ENCODE results near the gene ADISSP.

The ADISSP gene

DNA sequence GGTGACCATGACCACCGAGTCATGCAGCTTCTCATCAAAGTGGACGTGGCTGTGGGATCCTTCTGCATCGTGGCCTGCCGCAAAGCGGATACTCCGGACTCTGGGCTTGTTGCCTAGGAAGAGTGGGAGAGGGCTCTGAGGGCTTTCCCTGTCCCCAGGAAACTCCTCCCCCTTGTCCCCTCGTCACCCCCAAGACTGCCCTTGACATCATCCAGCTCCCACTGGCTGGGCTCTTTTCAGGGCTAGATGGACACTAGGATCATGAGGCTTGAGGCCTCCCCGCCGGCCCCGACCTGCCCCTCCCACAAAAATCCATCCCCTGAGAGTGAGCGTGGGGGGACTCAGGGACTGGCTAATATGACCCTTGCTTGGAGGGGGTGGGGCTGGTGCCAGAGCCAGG is 9.0 kb downstream of the ADISSP start:
- TF ChIP-seq ZFX (IDR thresholded peaks at IDR 0.05; ENCODE audit: borderline replicate concordance): no peak
- TF ChIP-seq, protein P1, sequence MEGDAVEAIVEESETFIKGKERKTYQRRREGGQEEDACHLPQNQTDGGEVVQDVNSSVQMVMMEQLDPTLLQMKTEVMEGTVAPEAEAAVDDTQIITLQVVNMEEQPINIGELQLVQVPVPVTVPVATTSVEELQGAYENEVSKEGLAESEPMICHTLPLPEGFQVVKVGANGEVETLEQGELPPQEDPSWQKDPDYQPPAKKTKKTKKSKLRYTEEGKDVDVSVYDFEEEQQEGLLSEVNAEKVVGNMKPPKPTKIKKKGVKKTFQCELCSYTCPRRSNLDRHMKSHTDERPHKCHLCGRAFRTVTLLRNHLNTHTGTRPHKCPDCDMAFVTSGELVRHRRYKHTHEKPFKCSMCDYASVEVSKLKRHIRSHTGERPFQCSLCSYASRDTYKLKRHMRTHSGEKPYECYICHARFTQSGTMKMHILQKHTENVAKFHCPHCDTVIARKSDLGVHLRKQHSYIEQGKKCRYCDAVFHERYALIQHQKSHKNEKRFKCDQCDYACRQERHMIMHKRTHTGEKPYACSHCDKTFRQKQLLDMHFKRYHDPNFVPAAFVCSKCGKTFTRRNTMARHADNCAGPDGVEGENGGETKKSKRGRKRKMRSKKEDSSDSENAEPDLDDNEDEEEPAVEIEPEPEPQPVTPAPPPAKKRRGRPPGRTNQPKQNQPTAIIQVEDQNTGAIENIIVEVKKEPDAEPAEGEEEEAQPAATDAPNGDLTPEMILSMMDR (IDR thresholded peaks at IDR 0.05): no peak

DNA sequence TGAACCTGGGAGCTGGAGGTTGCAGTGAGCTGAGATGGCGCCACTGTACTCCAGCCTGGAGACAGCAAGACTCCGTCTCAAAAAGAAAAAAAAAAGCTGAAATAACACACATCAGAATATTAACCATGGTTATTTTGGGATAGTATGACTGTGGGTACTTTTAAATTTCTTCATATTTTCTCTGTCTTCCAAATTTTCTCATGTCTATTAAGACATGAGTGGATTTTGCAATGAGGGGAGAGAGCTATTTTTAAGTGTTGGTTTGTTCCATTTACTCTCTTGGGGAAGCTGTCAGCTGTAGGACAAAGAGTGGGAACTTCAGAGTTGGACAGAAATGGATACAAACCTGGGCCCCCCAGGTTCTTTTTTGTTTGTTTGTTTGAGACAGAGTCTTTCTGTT is 10.3 kb downstream of the ADISSP start:
- TF ChIP-seq ZFX (IDR thresholded peaks at IDR 0.05; ENCODE audit: borderline replicate concordance): no peak
- TF ChIP-seq, protein P1 (IDR thresholded peaks at IDR 0.05): no peak
- no peak overlapping the region for H3K27ac ChIP-seq

More for the DNA sequence above, 9.0 kb downstream of the ADISSP start:
- no peak overlapping the region for H3K27ac ChIP-seq

DNA sequence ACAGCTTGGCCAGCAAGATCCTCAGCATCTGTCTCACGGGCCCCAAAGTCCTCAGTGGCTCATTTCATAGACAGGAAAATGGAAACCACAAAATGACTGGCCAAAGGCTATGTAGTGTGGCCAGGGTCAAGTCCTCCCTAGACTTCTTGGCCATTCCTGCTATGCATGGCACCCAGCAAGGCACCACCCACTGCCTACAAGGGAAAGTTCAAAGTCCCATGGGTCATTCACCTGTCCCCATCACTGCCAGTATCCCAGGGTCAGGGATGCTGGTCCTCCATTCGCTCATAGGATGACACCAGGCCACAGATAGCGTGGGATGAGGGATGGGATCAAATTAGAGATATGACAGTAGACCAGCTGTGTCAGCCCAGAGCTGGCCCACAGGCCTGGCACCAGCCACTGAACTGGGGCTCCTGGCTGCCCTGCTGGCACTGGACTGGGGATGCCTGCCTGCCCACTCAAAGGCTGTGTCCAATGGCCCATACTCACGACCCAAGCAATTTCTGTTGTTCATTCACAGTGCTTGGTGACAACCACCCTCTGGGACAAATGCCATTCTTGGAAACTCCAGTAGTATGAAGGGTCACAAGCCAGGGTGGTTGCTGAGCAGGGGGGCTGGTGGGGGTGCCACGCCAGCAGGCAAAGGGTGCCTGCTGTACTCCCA is 11.6 kb downstream of the ADISSP start:
- H3K27ac ChIP-seq: no peak overlapping the region
- TF ChIP-seq, protein P1 (IDR thresholded peaks at IDR 0.05): no peak
- no peak for TF ChIP-seq ZFX (IDR thresholded peaks at IDR 0.05; ENCODE audit: borderline replicate concordance)

DNA sequence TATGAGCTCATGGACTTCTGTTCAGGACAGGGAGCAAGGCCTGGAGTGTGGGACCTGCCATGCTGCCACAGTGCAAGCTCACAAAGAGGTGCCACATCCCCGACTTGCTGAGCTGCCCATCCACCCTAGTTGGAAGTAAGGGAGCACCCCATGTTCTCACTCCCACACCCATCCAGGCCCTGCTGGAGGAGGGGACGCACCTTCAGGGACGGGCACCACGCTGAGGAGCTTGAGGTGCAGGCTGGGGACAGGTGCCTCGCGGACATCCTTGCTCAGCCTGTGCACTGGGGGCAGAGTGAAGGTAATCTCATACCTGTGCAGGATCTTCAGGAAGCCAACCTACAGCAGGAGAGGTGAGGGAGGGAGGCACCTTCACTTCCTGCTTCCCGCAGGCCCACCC is 12.3 kb downstream of the ADISSP start:
- H3K27ac ChIP-seq: no peak overlapping the region
- no peak for TF ChIP-seq ZFX (IDR thresholded peaks at IDR 0.05; ENCODE audit: borderline replicate concordance)
- TF ChIP-seq, protein P1 (IDR thresholded peaks at IDR 0.05): no peak

DNA sequence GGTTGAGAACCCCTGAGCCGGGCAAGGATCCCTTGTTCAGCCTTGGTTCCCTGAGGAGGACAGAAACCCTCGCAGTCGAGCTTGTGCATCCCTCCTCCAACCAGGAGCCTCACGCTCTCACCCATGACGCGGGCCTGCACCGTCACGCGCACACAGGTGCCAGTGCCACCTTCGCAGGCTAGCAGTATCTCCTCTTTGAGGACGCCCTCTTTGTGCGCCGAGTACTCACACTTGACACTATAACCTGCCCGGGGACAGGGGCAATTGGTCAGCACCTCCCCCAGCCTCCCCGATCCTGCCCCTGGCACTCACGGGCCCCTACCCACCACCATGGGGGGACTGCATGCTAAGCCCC is 13.3 kb downstream of the ADISSP start:
- no peak overlapping the region for H3K27ac ChIP-seq
- TF ChIP-seq ZFX (IDR thresholded peaks at IDR 0.05; ENCODE audit: borderline replicate concordance): no peak

DNA sequence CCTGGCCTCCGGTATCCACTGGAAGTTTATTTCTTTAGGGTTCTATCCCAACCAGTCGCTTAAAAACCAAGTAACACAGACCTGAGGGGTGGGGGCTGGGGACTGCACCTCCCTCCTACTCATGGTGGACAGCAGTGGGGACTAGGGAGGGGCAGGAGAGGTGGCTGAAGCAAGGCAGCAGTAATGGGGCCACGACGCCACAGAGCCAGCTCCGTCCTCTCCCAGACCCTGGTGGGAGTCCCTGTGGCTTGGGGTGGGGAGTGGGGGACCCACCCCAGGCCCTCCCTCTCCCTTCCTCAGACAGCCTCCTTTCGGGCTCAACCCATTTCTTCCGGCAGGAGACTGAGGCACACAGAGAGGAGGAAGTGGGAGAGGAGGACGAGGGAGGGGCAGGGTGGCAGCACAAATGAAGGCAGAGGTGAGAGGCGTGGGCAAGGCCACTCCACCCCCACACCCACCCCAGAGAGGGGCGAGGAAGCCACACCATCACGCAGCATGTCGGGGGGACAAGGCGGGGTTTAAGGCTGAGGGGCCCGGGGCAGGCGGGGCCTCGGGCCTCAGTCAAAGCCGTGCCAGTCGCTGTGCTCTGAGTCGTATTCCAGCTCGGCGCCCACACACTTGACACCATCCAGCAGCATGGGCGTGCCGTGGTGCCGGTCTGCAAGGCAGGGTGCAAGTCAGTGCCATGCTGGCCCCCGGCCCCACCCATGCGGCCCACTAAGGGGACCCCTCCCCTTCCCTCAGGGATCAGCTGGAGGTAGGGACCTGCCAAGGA is 13.9 kb downstream of the ADISSP start:
- TF ChIP-seq, protein P1 (IDR thresholded peaks at IDR 0.05): no peak
- no peak for TF ChIP-seq ZFX (IDR thresholded peaks at IDR 0.05; ENCODE audit: borderline replicate concordance)
- no peak overlapping the region for H3K27ac ChIP-seq

DNA sequence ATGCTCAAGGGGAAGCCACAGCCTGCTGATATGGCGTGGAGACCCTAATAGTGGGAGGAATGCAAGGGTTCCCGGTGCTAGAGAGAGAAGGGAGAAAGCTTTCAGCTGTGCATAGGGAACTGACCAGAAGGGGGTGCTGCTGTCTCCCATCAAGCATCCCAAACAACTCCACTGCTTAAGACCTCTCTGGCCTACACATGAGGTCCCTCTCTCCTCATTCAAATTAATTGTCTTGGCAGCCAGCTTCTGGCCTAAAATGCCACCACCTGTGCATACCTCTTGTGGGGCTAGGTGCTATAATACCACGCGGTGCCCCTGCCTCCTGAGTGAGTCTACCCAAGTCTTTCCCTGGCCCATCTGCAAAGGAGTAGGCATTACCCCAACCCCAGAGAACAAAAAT is 14.5 kb downstream of the ADISSP start:
- TF ChIP-seq, protein P1 (IDR thresholded peaks at IDR 0.05): peak; percentile 88
- TF ChIP-seq ZFX (IDR thresholded peaks at IDR 0.05; ENCODE audit: borderline replicate concordance): no peak
- no peak overlapping the region for H3K27ac ChIP-seq
